Type B pancreatic cell (in vitro differentiated cells): ENCODE data around the gene DCLK1. TPM values are rescaled to one million over a fixed set of nuclear protein-coding genes. Genes with fewer than 3 reads are reported as not detected.

Experiments used
- DNase-seq: peaks from one replicate; pipeline ENCODE4 v3.0.0; 2021; ENCODE audit warnings: mixed read lengths; ENCODE audit not compliant: unreplicated experiment; ENCODE audit errors: extremely low spot score
- H3K27ac Mint-ChIP-seq: 2 replicates; pipeline ENCODE4 v1.8.0; 2021; ENCODE audit warnings: mild to moderate bottlenecking, mixed read lengths
- H3K27me3 Mint-ChIP-seq: 2 replicates; pipeline ENCODE4 v1.8.0; 2021; ENCODE audit warnings: mixed read lengths
- H3K36me3 Mint-ChIP-seq: 2 replicates; pipeline ENCODE4 v1.8.0; 2021; ENCODE audit warnings: mixed read lengths
- H3K4me1 Mint-ChIP-seq: one replicate; pipeline ENCODE4 v1.8.0; 2021; ENCODE audit warnings: mixed read lengths; ENCODE audit not compliant: unreplicated experiment
- H3K4me3 Mint-ChIP-seq: 2 replicates; pipeline ENCODE4 v1.8.0; 2021; ENCODE audit warnings: mild to moderate bottlenecking, mixed read lengths
- H3K9me3 Mint-ChIP-seq: 2 replicates; pipeline ENCODE4 v1.8.0; 2021; ENCODE audit warnings: mixed read lengths
- CTCF ChIP-seq: fragments of 200-600 bp; sonication (generic); conservative IDR thresholded peaks from 2 replicates; pipeline ENCODE4 v1.5.0; 2021; ENCODE audit warnings: antibody characterized with exemption, mild to moderate bottlenecking
- total RNA-seq: library from RNA; stranded (reverse); gene quantifications from 2 replicates; pipeline ENCODE4 v1.2.1, GENCODE V29; 2021; ENCODE audit warnings: low replicate concordance

Gene DCLK1
- total RNA-seq, 1 donor from 2014 or later: 47.1 TPM

GRCh38 chr13:35760735-35761281 lies 370.4 kb downstream of the DCLK1 start:
- no peak for TF ChIP-seq CTCF
- peaks cover 7% of the 10 kb centered on the region for H3K9me3 Mint-ChIP-seq
- no peak overlapping the region for H3K4me3 Mint-ChIP-seq
- H3K36me3 Mint-ChIP-seq: no peaks in the 10 kb centered on the region
- DNase-seq: no peak
- peaks cover 12% of the 10 kb centered on the region for H3K27me3 Mint-ChIP-seq
- H3K27ac Mint-ChIP-seq: no peak overlapping the region
- no peaks in the 10 kb centered on the region for H3K4me1 Mint-ChIP-seq

GRCh38 chr13:35747594-35747993 lies 383.6 kb downstream of the DCLK1 start:
- no peak for TF ChIP-seq CTCF
- Mint-ChIP-seq H3K4me3 (no peak overlapping the region), H3K27me3 (peaks cover 10% of the 10 kb centered on the region), H3K27ac (no peak overlapping the region), H3K9me3 (peaks cover 10% of the 10 kb centered on the region), H3K36me3 (no peaks in the 10 kb centered on the region), H3K4me1 (peaks cover 6% of the 10 kb centered on the region)
- DNase-seq: no peak

DNA sequence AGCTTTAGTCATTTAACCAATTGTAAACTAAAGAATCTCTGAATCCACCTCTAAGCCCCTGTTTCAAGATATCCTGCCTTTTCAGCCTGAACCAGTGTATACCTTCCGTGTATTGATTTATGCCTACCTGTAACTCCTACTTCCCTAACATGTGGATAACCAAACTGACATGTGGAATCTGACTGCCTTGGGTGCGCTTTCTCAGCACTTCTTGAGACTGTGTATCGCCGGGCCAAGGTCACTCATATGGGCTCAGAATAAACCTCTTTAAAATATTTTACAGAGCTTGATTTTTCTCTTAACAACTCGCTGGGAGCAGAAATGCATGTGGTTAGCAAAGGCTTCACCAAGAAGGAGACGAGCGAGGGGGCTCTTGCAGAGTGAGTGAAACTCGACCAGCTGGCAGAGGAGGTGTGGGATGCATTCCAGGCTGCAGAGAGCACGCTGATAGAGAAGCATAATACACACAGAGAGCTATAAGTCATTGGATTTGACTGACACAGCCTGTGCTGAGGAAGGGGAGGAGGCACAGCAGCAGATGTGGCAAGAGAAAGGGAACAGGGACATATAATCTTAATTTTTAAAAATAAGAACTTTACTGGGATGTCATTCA lies 386.5 kb downstream of the DCLK1 start:
- H3K9me3 Mint-ChIP-seq: peaks cover 6% of the 10 kb centered on the region
- peaks cover 6% of the 10 kb centered on the region for H3K27me3 Mint-ChIP-seq

DNA sequence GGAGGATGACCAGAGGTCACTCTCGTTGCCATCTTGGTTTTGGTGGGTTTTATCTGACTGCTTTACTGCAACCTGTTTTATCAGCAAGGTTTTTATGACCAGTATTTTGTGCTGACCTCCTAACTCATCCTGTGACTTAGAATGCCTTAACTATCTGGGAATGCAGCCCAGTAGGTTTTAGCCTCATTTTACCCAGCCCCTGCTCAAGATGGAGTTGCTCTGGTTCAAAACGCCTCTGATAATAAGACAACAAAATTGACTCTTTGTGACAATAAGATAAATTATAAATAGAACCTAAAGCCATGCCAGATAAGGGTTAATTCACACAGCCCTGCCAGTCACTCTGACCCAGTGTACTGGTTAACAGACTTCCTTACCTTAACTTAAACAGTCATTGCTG lies 387.0 kb downstream of the DCLK1 start:
- H3K36me3 Mint-ChIP-seq: no peaks in the 10 kb centered on the region
- TF ChIP-seq CTCF: no peak
- peaks cover 3% of the 10 kb centered on the region for H3K27me3 Mint-ChIP-seq
- H3K4me1 Mint-ChIP-seq: peaks cover 6% of the 10 kb centered on the region
- no peak for DNase-seq
- no peak overlapping the region for H3K4me3 Mint-ChIP-seq
- no peak overlapping the region for H3K27ac Mint-ChIP-seq
- peaks cover 6% of the 10 kb centered on the region for H3K9me3 Mint-ChIP-seq

More for the DNA sequence above, 386.5 kb downstream of the DCLK1 start:
- peaks cover 6% of the 10 kb centered on the region for H3K4me1 Mint-ChIP-seq
- no peaks in the 10 kb centered on the region for H3K36me3 Mint-ChIP-seq
- H3K27ac Mint-ChIP-seq: no peak overlapping the region
- H3K4me3 Mint-ChIP-seq: no peak overlapping the region
- DNase-seq: no peak
- TF ChIP-seq CTCF: no peak

GRCh38 chr13:35743165-35743564 lies 388.0 kb downstream of the DCLK1 start:
- DNase-seq: no peak
- H3K4me3 Mint-ChIP-seq: no peak overlapping the region
- H3K27ac Mint-ChIP-seq: no peak overlapping the region
- H3K4me1 Mint-ChIP-seq: peaks cover 6% of the 10 kb centered on the region
- no peak for TF ChIP-seq CTCF
- H3K9me3 Mint-ChIP-seq: peaks cover 6% of the 10 kb centered on the region
- H3K36me3 Mint-ChIP-seq: no peaks in the 10 kb centered on the region
- H3K27me3 Mint-ChIP-seq: no peaks in the 10 kb centered on the region
